ENCODE measurements around the gene UCP2. TPM values are rescaled to one million over a fixed set of nuclear protein-coding genes. Genes with fewer than 3 reads are reported as not detected.

The UCP2 gene
- total and polyA plus RNA-seq, 9 of the 15 experiments (the other 6 are each of a cell fraction or from before 2014, with no cell fraction given) = 19.2 to 216 (median 87.9) TPM

- TF ChIP-seq FOXO4 (CRISPR knock-in tag; IDR thresholded peaks at IDR 0.05) (no peak), ID3 (CRISPR knock-in tag; IDR thresholded peaks at IDR 0.05) (peak; percentile 49; the same call in 1 of the 2 replicates), ID3 (tag; IDR thresholded peaks at IDR 0.05) (0 out of 2 replicates have a peak, but pooled peaks have one; percentile 44), SRSF1 (IDR thresholded peaks at IDR 0.05; ENCODE audit: low read depth, low read length) (no peak), SPI1 (IDR thresholded peaks at IDR 0.05; ENCODE audit: borderline replicate concordance, low read depth, low read length) (peak; percentile 98), SFPQ (IDR thresholded peaks at IDR 0.05; ENCODE audit: low read depth, low read length) (no peak), FOS (IDR thresholded peaks at IDR 0.05; ENCODE audit: extremely low read depth, insufficient read length) (no peak), ZBTB2 (IDR thresholded peaks at IDR 0.05) (0 out of 2 replicates have a peak, but pooled peaks have one; percentile 31), SREBF2 (CRISPR knock-in tag; IDR thresholded peaks at IDR 0.05) (no peak), ZNF830 (CRISPR knock-in tag; IDR thresholded peaks at IDR 0.05) (no peak), SREBF1 (IDR thresholded peaks at IDR 0.05; ENCODE audit: borderline replicate concordance, low read depth, low read length) (no peak), ZNF696 (CRISPR knock-in tag; conservative IDR thresholded peaks at IDR 0.05) (no peak), IRF1 (CRISPR knock-in tag; IDR thresholded peaks at IDR 0.05; ENCODE audit: borderline replicate concordance) (0 out of 2 replicates have a peak, but pooled peaks have one; percentile 87), DNMT1 (IDR thresholded peaks at IDR 0.05) (no peak), NR2C2 (CRISPR knock-in tag; IDR thresholded peaks at IDR 0.05) (no peak), NR2C2 (tag; IDR thresholded peaks at IDR 0.05) (0 out of 2 replicates have a peak, but pooled peaks have one; percentile 80), NR3C1 (CRISPR knock-in tag; IDR thresholded peaks at IDR 0.05) (no peak), ZBTB12 (CRISPR knock-in tag; IDR thresholded peaks at IDR 0.05) (no peak; the same call in 1 of the 2 replicates), POLR2H (tag; IDR thresholded peaks at IDR 0.05; ENCODE audit: low read depth) (no peak), BHLHE40 (IDR thresholded peaks at IDR 0.05; ENCODE audit: low read length) (no peak), CAMTA2 (CRISPR knock-in tag; conservative IDR thresholded peaks at IDR 0.05) (no peak)
Measured at GRCh38 chr11:73983741-73984538, 1.3 kb upstream of the UCP2 start (continued).

All from K562 (cell line).